KMS-11 (cell line): ENCODE measurements around the gene DCTPP1.

Experiments used
- H2AFZ ChIP-seq: fragments of 200-600 bp; sonication (generic); 2 replicates; pipeline ENCODE4 v1.6.1; 2016; ENCODE audit warnings: antibody characterized with exemption, mixed run types, low read depth
- H3K27ac ChIP-seq: fragments of 200-600 bp; sonication (generic); 2 replicates; pipeline ENCODE4 v1.6.1; 2016; ENCODE audit warnings: mild to moderate bottlenecking, mixed run types
- H3K27me3 ChIP-seq: fragments of 200-600 bp; sonication (generic); 2 replicates; pipeline ENCODE4 v1.6.1; 2017; ENCODE audit warnings: mild to moderate bottlenecking, low read depth, mixed run types, moderate library complexity; ENCODE audit not compliant: insufficient read depth
- H3K36me3 ChIP-seq: fragments of 200-600 bp; sonication (generic); 2 replicates; pipeline ENCODE4 v1.6.1; 2017; ENCODE audit warnings: mild to moderate bottlenecking, mixed run types; ENCODE audit not compliant: insufficient read depth
- H3K4me1 ChIP-seq: fragments of 200-600 bp; sonication (generic); 2 replicates; pipeline ENCODE4 v1.6.1; 2016; ENCODE audit warnings: mild to moderate bottlenecking, low read depth, mixed run types; ENCODE audit not compliant: poor library complexity, severe bottlenecking
- H3K4me2 ChIP-seq: fragments of 200-600 bp; sonication (generic); 2 replicates; pipeline ENCODE4 v1.7.0; 2016; ENCODE audit warnings: mild to moderate bottlenecking, mixed run types
- H3K4me3 ChIP-seq: fragments of 200-600 bp; sonication (generic); IDR thresholded peaks from 2 replicates; pipeline ENCODE4 v1.6.1; 2017; ENCODE audit warnings: low read depth, low read length, mixed read lengths; ENCODE audit not compliant: insufficient read depth
- H3K79me2 ChIP-seq: fragments of 200-600 bp; sonication (generic); 2 replicates; pipeline ENCODE4 v1.6.1; 2016; ENCODE audit warnings: low read depth, mixed run types; ENCODE audit not compliant: insufficient read depth
- H3K9ac ChIP-seq: fragments of 200-600 bp; sonication (generic); 2 replicates; pipeline ENCODE4 v1.6.1; 2016; ENCODE audit warnings: mild to moderate bottlenecking, mixed run types
- H4K20me1 ChIP-seq: fragments of 200-600 bp; sonication (generic); 2 replicates; pipeline ENCODE4 v1.6.1; 2016; ENCODE audit warnings: mild to moderate bottlenecking, mixed run types; ENCODE audit not compliant: insufficient read depth
- TF ChIP-seq, protein P1 (sequence below): fragments of 200-600 bp; sonication (generic); conservative IDR thresholded peaks from 2 replicates; pipeline ENCODE4 v1.6.1; 2017; ENCODE audit warnings: low read depth, mild to moderate bottlenecking, antibody characterized with exemption, low read length, moderate library complexity, mixed read lengths

Gene DCTPP1

DNA sequence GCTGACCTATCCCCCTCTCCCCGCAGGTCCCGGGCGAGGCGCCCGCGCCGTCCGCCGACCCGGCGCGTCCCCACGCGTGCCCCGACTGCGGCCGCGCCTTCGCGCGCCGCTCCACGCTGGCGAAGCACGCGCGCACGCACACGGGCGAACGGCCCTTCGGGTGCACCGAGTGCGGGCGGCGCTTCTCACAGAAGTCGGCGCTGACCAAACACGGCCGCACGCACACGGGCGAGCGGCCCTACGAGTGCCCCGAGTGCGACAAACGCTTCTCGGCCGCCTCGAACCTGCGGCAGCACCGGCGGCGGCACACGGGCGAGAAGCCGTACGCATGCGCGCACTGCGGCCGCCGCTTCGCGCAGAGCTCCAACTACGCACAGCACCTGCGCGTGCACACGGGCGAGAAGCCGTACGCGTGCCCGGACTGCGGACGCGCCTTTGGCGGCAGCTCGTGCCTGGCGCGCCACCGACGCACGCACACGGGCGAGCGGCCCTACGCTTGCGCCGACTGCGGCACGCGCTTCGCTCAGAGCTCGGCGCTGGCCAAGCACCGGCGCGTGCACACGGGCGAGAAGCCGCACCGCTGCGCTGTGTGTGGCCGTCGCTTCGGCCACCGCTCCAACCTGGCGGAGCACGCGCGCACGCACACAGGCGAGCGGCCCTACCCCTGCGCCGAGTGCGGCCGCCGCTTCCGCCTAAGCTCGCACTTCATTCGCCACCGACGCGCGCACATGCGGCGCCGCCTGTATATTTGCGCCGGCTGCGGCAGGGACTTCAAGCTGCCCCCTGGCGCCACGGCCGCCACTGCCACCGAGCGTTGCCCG lies 12.1 kb downstream of the DCTPP1 start:
- TF ChIP-seq, protein P1, sequence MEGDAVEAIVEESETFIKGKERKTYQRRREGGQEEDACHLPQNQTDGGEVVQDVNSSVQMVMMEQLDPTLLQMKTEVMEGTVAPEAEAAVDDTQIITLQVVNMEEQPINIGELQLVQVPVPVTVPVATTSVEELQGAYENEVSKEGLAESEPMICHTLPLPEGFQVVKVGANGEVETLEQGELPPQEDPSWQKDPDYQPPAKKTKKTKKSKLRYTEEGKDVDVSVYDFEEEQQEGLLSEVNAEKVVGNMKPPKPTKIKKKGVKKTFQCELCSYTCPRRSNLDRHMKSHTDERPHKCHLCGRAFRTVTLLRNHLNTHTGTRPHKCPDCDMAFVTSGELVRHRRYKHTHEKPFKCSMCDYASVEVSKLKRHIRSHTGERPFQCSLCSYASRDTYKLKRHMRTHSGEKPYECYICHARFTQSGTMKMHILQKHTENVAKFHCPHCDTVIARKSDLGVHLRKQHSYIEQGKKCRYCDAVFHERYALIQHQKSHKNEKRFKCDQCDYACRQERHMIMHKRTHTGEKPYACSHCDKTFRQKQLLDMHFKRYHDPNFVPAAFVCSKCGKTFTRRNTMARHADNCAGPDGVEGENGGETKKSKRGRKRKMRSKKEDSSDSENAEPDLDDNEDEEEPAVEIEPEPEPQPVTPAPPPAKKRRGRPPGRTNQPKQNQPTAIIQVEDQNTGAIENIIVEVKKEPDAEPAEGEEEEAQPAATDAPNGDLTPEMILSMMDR: no peak
- Histone ChIP-seq H4K20me1 (no peaks in the 10 kb centered on the region), H3K4me1 (peaks cover 39% of the 10 kb centered on the region), H3K79me2 (peaks cover 1% of the 10 kb centered on the region; the same call in 1 of the 2 replicates), H3K4me3 (no peak overlapping the region), H3K27ac (peak overlapping the region; percentile 68), H3K36me3 (no peaks in the 10 kb centered on the region), H3K4me2 (peak overlapping the region; percentile 88), H2AFZ (peak overlapping the region; percentile 78), H3K27me3 (no peaks in the 10 kb centered on the region), H3K9ac (peak overlapping the region; percentile 59)

DNA sequence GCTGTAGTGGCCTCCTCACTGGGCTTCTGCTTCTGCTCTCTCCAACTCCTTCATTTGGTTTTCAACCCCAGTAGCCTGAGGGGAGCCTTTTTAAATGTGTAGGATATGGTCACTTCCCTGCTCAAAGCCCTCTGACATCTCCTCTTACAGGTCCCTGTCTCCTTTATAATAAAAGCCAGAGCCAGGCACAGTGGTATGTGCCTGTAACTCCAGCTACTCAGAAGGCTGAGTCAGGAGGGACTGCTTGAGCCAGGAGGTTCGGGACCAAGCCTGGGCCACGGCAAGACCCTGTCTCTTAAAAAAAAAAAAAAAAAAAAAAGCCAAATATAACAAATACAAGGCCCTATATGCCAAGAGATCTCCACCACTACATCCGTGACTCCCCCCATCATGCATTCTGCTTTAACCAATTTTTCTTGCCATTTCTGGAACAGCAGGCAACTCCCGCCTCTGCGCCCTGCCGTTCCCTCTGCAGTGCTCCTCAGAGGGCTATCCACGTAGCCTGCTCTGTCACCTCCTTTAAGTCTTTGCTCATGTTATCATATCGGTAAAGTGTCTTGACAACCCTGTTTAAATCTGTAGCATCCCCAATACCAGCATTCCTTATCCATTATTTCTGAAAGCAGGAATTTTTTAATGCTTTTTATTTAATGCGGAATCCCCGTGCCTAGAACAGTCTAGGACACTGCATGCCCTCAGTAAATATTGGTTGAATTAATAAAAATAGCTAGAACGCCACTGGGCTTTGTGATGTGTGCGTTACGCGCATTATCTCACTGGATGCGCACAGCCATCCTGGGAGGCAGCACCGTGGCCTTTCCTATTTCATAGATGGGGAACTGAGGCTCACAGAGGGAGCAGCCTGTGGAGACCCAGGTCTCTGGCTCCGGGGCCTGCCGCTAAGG lies 13.0 kb downstream of the DCTPP1 start:
- Histone ChIP-seq H4K20me1 (no peaks in the 10 kb centered on the region), H3K4me1 (peaks cover 48% of the 10 kb centered on the region), H2AFZ (peak overlapping the region; percentile 78), H3K9ac (peak overlapping the region; percentile 59; the same call in 1 of the 2 replicates), H3K36me3 (no peaks in the 10 kb centered on the region), H3K4me3 (no peak overlapping the region), H3K27me3 (no peaks in the 10 kb centered on the region), H3K4me2 (peak overlapping the region; percentile 83), H3K79me2 (peaks cover 3% of the 10 kb centered on the region; the same call in 1 of the 2 replicates), H3K27ac (peak overlapping the region; percentile 68)
- TF ChIP-seq, protein P1: no peak

DNA sequence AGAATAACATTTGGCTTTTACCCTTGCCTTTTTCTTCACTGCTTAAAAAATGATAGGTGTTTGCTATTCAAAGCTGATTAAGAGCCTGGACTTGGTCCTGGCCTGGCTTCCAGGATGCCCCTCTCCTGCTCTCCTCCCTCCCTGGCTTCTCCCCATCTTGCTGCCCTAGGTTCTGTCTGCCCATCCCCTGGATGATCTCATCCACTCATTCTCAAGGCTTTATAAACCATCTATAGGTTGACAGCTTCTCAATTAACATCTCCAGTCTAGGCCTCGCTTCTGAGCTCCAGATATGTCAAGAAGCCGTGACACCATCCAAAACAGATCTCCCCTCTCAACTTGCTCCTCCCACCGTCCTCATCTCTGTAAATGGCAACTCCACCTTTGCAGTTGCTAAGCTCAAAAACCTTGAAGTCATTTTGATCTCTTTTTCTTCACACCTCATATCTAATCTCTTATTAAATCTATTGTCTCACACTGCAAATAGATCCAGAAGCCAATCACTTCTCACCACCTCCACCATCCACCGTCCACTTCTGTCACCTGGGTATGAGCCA lies 13.7 kb downstream of the DCTPP1 start:
- Histone ChIP-seq H3K27ac (peak overlapping the region; percentile 5; the same call in 1 of the 2 replicates), H3K36me3 (no peaks in the 10 kb centered on the region), H3K27me3 (no peaks in the 10 kb centered on the region), H3K9ac (no peak overlapping the region), H4K20me1 (no peaks in the 10 kb centered on the region), H3K4me1 (peaks cover 49% of the 10 kb centered on the region), H3K4me3 (no peak overlapping the region), H2AFZ (no peak overlapping the region), H3K4me2 (no peak overlapping the region; the same call in 1 of the 2 replicates), H3K79me2 (peaks cover 3% of the 10 kb centered on the region; the same call in 1 of the 2 replicates)
- TF ChIP-seq, protein P1: no peak

DNA sequence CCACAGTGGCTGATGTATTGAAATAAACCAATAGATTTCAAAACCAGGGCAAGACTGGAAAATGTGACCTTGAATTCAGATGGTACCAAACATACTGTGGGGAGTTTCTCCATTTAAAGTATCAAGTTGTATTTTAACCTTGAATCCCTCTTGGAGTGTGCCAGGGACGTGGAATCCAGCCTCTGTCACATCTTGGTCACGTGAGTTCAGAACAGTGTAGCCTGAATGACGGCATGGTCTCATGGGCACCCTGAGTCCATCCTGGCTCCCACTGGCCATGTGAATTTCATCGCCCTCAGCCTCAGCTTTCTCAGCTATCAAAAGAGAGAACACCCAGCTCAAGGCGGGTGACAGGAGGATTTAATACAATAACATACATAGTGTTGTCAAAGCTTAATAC lies 15.7 kb downstream of the DCTPP1 start:
- Histone ChIP-seq H3K79me2 (peaks cover 3% of the 10 kb centered on the region; the same call in 1 of the 2 replicates), H3K4me1 (peaks cover 56% of the 10 kb centered on the region), H4K20me1 (no peaks in the 10 kb centered on the region), H3K4me3 (no peak overlapping the region), H3K4me2 (no peak overlapping the region), H3K27me3 (no peaks in the 10 kb centered on the region), H3K9ac (no peak overlapping the region), H3K27ac (no peak overlapping the region), H3K36me3 (no peaks in the 10 kb centered on the region), H2AFZ (no peak overlapping the region)
- TF ChIP-seq, protein P1: no peak
